B cell (primary cell): ENCODE measurements around the gene MAPRE3.

Experiments used
- CTCF ChIP-seq: fragments of 200-600 bp; IDR thresholded peaks from one replicate; pipeline ENCODE4 v1.8.0; 2022; ENCODE audit warnings: antibody characterized with exemption, mild to moderate bottlenecking
- EZH2 ChIP-seq: IDR thresholded peaks from 2 replicates; pipeline ENCODE4 v1.6.1; 2012; ENCODE audit warnings: borderline replicate concordance, low read depth, mild to moderate bottlenecking, moderate library complexity, low read length; ENCODE audit not compliant: insufficient read depth, poor library complexity, severe bottlenecking

DNA sequence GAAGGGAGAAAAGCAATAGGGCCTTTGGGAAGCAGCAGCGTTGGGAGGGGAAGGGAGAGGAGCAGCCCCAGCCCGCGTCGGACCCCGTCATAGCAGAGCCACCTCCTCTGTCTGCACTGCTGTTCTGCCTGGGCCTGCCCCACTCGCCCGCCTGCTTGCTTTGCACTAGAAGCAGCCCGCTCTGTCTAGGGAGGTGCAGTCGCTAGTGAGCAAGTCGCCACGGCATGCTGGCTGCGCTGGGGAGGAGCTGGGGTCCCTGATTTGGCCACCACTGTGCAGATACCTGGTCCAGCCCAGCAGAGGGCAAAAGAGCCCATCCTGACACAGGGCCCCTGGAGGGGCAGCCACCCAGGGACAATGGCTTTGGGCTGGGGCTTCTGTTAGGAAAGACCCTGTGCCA is 54.4 kb downstream of the MAPRE3 start:
- TF ChIP-seq CTCF (no peak), EZH2 (no peak)
